Adrenal gland (tissue), 5 donors: ENCODE results near the gene C15orf39.
"Not testable (repeated sequence)": the region's sequence is repeated elsewhere in the genome, so short reads cannot be mapped to it uniquely, and the experiment has no call there.

Experiments used
- POLR2A ChIP-seq, 2 donors: fragments of 450-650 bp; IDR thresholded peaks; one replicate each; pipeline ENCODE4 v1.6.1; 2017; ENCODE audit warnings: antibody characterized with exemption in 2 of 2, mild to moderate bottlenecking in 2 of 2, moderate library complexity in 1 of 2
- TF ChIP-seq, protein P1 (sequence below), 6 experiments: fragments of 450-650 bp in 4 of 6; fragments of 200-600 bp in 2 of 6; sonication (generic) in 1 of 6; IDR thresholded peaks; 1 replicate in 5 of 6; 2 replicates in 1 of 6; pipeline versions ENCODE4 v1.5.1 to v1.8.0; 2016 to 2021; ENCODE audit warnings: antibody characterized with exemption in 6 of 6, mild to moderate bottlenecking in 2 of 6, moderate library complexity in 1 of 6
- donor health status: DM: no; HTN: no; CAD: no.

- TF ChIP-seq, protein P1, sequence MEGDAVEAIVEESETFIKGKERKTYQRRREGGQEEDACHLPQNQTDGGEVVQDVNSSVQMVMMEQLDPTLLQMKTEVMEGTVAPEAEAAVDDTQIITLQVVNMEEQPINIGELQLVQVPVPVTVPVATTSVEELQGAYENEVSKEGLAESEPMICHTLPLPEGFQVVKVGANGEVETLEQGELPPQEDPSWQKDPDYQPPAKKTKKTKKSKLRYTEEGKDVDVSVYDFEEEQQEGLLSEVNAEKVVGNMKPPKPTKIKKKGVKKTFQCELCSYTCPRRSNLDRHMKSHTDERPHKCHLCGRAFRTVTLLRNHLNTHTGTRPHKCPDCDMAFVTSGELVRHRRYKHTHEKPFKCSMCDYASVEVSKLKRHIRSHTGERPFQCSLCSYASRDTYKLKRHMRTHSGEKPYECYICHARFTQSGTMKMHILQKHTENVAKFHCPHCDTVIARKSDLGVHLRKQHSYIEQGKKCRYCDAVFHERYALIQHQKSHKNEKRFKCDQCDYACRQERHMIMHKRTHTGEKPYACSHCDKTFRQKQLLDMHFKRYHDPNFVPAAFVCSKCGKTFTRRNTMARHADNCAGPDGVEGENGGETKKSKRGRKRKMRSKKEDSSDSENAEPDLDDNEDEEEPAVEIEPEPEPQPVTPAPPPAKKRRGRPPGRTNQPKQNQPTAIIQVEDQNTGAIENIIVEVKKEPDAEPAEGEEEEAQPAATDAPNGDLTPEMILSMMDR (IDR thresholded peaks at IDR 0.05), result not testable (repeated sequence)
- not testable (repeated sequence) for TF ChIP-seq POLR2A (IDR thresholded peaks at IDR 0.05)
These were observed 23.6 kb downstream of the C15orf39 start for GRCh38 chr15:75225102-75225836.
